Activated B cell treated with CpG ODN at 0.5 μM for 24 hours (primary cell): ENCODE results near the gene C2CD4C. TPM values are rescaled to one million over a fixed set of nuclear protein-coding genes. Genes with fewer than 3 reads are reported as not detected.

ENCODE experiments used
- ATAC-seq: fragments of 200-7000 bp; cut with Tn5 transposase; one replicate; pipeline ENCODE4 v1.10.0; 2021; ENCODE audit warnings: low read depth, mild to moderate bottlenecking, moderate library complexity
- CTCF ChIA-PET: fragments of 350-600 bp; sonication (Branson Sonifier 250); formaldehyde crosslinking; loops from one replicate; lab custom pipeline; 2021; ENCODE audit warnings: antibody characterized with exemption; lab: Charles Lee
- POLR2A ChIA-PET: fragments of 350-600 bp; sonication (Branson Sonifier 250); formaldehyde crosslinking; loops from one replicate; lab custom pipeline; 2021; ENCODE audit warnings: antibody characterized with exemption; lab: Charles Lee
- DNase-seq: peaks from one replicate; pipeline ENCODE4 v3.0.0; 2022
- H3K27ac Mint-ChIP-seq: one replicate; pipeline ENCODE4 v1.8.0; 2020; ENCODE audit warnings: mixed read lengths
- H3K27me3 Mint-ChIP-seq: one replicate; pipeline ENCODE4 v1.8.0; 2021; ENCODE audit warnings: mixed read lengths
- H3K36me3 Mint-ChIP-seq: one replicate; pipeline ENCODE4 v1.8.0; 2021; ENCODE audit warnings: low read depth, mixed read lengths
- H3K4me1 Mint-ChIP-seq: one replicate; pipeline ENCODE4 v1.8.0; 2021; ENCODE audit warnings: mixed read lengths
- H3K4me3 Mint-ChIP-seq: one replicate; pipeline ENCODE4 v1.8.0; 2020; ENCODE audit warnings: mild to moderate bottlenecking, mixed read lengths
- H3K9me3 Mint-ChIP-seq: one replicate; pipeline ENCODE4 v1.8.0; 2020; ENCODE audit warnings: mixed read lengths
- CTCF ChIP-seq: fragments of 200-600 bp; IDR thresholded peaks from one replicate; pipeline ENCODE4 v1.8.0; 2022; ENCODE audit warnings: antibody characterized with exemption, mild to moderate bottlenecking
- intact Hi-C: fragments of 100-400 bp; cut with micrococcal nuclease; formaldehyde crosslinking; loops from one replicate; pipeline ENCODE4 v1.15.1; 2024
- total RNA-seq: library from RNA; stranded (reverse); gene quantifications from 2 replicates; pipeline ENCODE4 v1.2.3, GENCODE V29; 2022

The C2CD4C gene
- total RNA-seq, 1 donor from 2014 or later, result not detected

- CTCF ChIA-PET, result no interaction called here
Observed at GRCh38 chr19:367561-367960, 41.4 kb downstream of the C2CD4C start.

GRCh38 chr19:366951-367350, 42.0 kb downstream of the C2CD4C start:
- CTCF ChIA-PET, result no interaction called here
- no peak for DNase-seq
- no peak overlapping the region for H3K27ac Mint-ChIP-seq
- H3K27me3 Mint-ChIP-seq, result peaks cover 14% of the 10 kb centered on the region
- no peak for TF ChIP-seq CTCF
- no peaks in the 10 kb centered on the region for H3K36me3 Mint-ChIP-seq
- POLR2A ChIA-PET, result no interaction called here
- H3K4me3 Mint-ChIP-seq, result no peak overlapping the region
- no peak for ATAC-seq
- no peaks in the 10 kb centered on the region for H3K4me1 Mint-ChIP-seq
- H3K9me3 Mint-ChIP-seq, result no peaks in the 10 kb centered on the region
- intact Hi-C loops, result no loop called here

More at GRCh38 chr19:367561-367960, 41.4 kb downstream of the C2CD4C start:
- no peak overlapping the region for H3K4me3 Mint-ChIP-seq
- peaks cover 19% of the 10 kb centered on the region for H3K27me3 Mint-ChIP-seq
- intact Hi-C loops, result no loop called here
- H3K4me1 Mint-ChIP-seq, result no peaks in the 10 kb centered on the region
- no peak overlapping the region for H3K27ac Mint-ChIP-seq
- no peak for ATAC-seq
- H3K36me3 Mint-ChIP-seq, result no peaks in the 10 kb centered on the region
- DNase-seq, result no peak
- TF ChIP-seq CTCF, result no peak
- H3K9me3 Mint-ChIP-seq, result no peaks in the 10 kb centered on the region
- POLR2A ChIA-PET, result no interaction called here

- CTCF ChIA-PET, result no interaction called here
- TF ChIP-seq CTCF, result no peak
- POLR2A ChIA-PET, result no interaction called here
- DNase-seq, result no peak
- Mint-ChIP-seq H3K36me3 (no peaks in the 10 kb centered on the region), H3K27ac (no peak overlapping the region), H3K9me3 (no peaks in the 10 kb centered on the region), H3K4me3 (no peak overlapping the region), H3K27me3 (peaks cover 7% of the 10 kb centered on the region), H3K4me1 (no peaks in the 10 kb centered on the region)
- intact Hi-C loops, result no loop called here
- ATAC-seq, result no peak
Observed at GRCh38 chr19:366205-366783, 42.7 kb downstream of the C2CD4C start.

- ATAC-seq (no peak), DNase-seq (no peak)
- no peaks in the 10 kb centered on the region for H3K36me3 Mint-ChIP-seq
- no peaks in the 10 kb centered on the region for H3K4me1 Mint-ChIP-seq
- H3K27ac Mint-ChIP-seq, result no peak overlapping the region
- TF ChIP-seq CTCF, result no peak
- ChIA-PET CTCF (no interaction called here), POLR2A (no interaction called here)
- intact Hi-C loops, result no loop called here
- no peaks in the 10 kb centered on the region for H3K9me3 Mint-ChIP-seq
- H3K27me3 Mint-ChIP-seq, result peaks cover 6% of the 10 kb centered on the region
- no peak overlapping the region for H3K4me3 Mint-ChIP-seq
Observed at GRCh38 chr19:364496-365287, 44.3 kb downstream of the C2CD4C start.

- TF ChIP-seq CTCF, result no peak
- H3K9me3 Mint-ChIP-seq, result no peaks in the 10 kb centered on the region
- ChIA-PET CTCF (no interaction called here), POLR2A (no interaction called here)
- ATAC-seq (no peak), DNase-seq (no peak)
- peaks cover 4% of the 10 kb centered on the region for H3K27me3 Mint-ChIP-seq
- H3K27ac Mint-ChIP-seq, result no peak overlapping the region
- no peaks in the 10 kb centered on the region for H3K36me3 Mint-ChIP-seq
- no peak overlapping the region for H3K4me3 Mint-ChIP-seq
- no peaks in the 10 kb centered on the region for H3K4me1 Mint-ChIP-seq
- intact Hi-C loops, result no loop called here
Observed at GRCh38 chr19:362683-363082, 46.3 kb downstream of the C2CD4C start.
